DND-41 (cell line): Measurements from ENCODE around the gene FAM13A.

ENCODE experiments used
- ATAC-seq: fragments of 200-7000 bp; cut with Tn5 transposase; 3 replicates; pipeline ENCODE4 v1.9.1; 2021; ENCODE audit warnings: low read depth; ENCODE audit not compliant: insufficient read depth
- DNase-seq: peaks from one replicate; pipeline ENCODE4 v3.0.0-alpha.2; 2020
- H2AFZ ChIP-seq: 2 replicates; pipeline ENCODE4 v1.6.0; 2012; ENCODE audit warnings: low read depth, low read length
- H3K27ac ChIP-seq: 2 replicates; pipeline ENCODE4 v1.5.1; 2012; ENCODE audit warnings: low read length, inconsistent platforms
- H3K27me3 ChIP-seq: fragments of 200-600 bp; sonication (generic); 2 replicates; pipeline ENCODE4 v1.6.0; 2012; ENCODE audit warnings: low read length, mild to moderate bottlenecking, inconsistent platforms; ENCODE audit not compliant: insufficient read depth, poor library complexity
- H3K36me3 ChIP-seq: 2 replicates; pipeline ENCODE4 v1.5.1; 2012; ENCODE audit warnings: low read length, inconsistent platforms; ENCODE audit not compliant: insufficient read depth
- H3K4me1 ChIP-seq: 2 replicates; pipeline ENCODE4 v1.5.1; 2012; ENCODE audit warnings: mild to moderate bottlenecking, low read length; ENCODE audit not compliant: insufficient read depth
- H3K4me2 ChIP-seq: 2 replicates; pipeline ENCODE4 v1.6.0; 2012; ENCODE audit warnings: mild to moderate bottlenecking, moderate library complexity, low read length, inconsistent platforms; ENCODE audit not compliant: insufficient read depth
- H3K4me3 ChIP-seq, 2 experiments: fragments of 200-600 bp in 1 of 2; shearing (Covaris generic) in 1 of 2; 2 replicates each; pipeline ENCODE4 v1.5.1; 2012 to 2016; ENCODE audit warnings: inconsistent platforms in 2 of 2, low read length in 2 of 2, mild to moderate bottlenecking in 2 of 2, low read depth in 1 of 2, moderate library complexity in 1 of 2
- H3K79me2 ChIP-seq: 2 replicates; pipeline ENCODE4 v1.6.0; 2012; ENCODE audit warnings: low read length, inconsistent platforms; ENCODE audit not compliant: insufficient read depth
- H3K9ac ChIP-seq: 2 replicates; pipeline ENCODE4 v1.6.0; 2012; ENCODE audit warnings: low read depth, mild to moderate bottlenecking, inconsistent platforms, low read length, moderate library complexity
- H3K9me3 ChIP-seq: 2 replicates; pipeline ENCODE4 v1.5.1; 2012; ENCODE audit warnings: low read length, moderate library complexity, mild to moderate bottlenecking, inconsistent platforms; ENCODE audit not compliant: insufficient read depth, severe bottlenecking
- H4K20me1 ChIP-seq: 2 replicates; pipeline ENCODE4 v1.6.0; 2012; ENCODE audit warnings: low read length; ENCODE audit not compliant: insufficient read depth
- EZH2 ChIP-seq: IDR thresholded peaks from 3 replicates; pipeline ENCODE4 v1.6.1; 2012; ENCODE audit warnings: borderline replicate concordance, low read depth, mild to moderate bottlenecking, moderate library complexity, low read length, inconsistent platforms; ENCODE audit not compliant: severe bottlenecking
- TF ChIP-seq, protein P1 (sequence below): IDR thresholded peaks from 2 replicates; pipeline ENCODE4 v1.5.1; 2012; ENCODE audit warnings: borderline replicate concordance, low read length, moderate library complexity, mild to moderate bottlenecking; ENCODE audit not compliant: poor library complexity, severe bottlenecking; ENCODE audit errors: extremely low read depth

The FAM13A gene

DNA sequence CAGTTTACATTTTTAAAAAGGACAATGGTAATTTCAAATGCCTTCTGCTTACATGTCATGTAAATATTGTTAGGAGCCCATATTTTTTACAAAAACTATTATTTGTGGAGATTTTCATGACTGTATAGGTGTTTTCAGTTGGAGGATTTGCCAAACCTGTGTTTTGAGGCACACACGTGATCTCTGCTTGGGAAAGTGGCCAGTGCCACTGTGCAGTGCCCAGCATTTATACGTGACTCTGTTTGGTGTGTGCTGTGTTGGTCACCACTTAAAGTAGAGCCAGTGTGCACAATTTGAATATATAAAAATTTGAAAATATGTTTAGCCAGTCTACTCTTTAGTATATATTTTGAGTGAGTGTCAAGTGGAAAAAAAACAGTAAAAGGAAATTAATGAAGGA lies 332.6 kb downstream of the FAM13A start:
- no peaks in the 10 kb centered on the region for H3K27me3 ChIP-seq
- H3K4me2 ChIP-seq: no peak overlapping the region
- no peak overlapping the region for H3K9ac ChIP-seq
- H3K36me3 ChIP-seq: peaks cover 29% of the 10 kb centered on the region
- TF ChIP-seq EZH2: no peak
- TF ChIP-seq, protein P1, sequence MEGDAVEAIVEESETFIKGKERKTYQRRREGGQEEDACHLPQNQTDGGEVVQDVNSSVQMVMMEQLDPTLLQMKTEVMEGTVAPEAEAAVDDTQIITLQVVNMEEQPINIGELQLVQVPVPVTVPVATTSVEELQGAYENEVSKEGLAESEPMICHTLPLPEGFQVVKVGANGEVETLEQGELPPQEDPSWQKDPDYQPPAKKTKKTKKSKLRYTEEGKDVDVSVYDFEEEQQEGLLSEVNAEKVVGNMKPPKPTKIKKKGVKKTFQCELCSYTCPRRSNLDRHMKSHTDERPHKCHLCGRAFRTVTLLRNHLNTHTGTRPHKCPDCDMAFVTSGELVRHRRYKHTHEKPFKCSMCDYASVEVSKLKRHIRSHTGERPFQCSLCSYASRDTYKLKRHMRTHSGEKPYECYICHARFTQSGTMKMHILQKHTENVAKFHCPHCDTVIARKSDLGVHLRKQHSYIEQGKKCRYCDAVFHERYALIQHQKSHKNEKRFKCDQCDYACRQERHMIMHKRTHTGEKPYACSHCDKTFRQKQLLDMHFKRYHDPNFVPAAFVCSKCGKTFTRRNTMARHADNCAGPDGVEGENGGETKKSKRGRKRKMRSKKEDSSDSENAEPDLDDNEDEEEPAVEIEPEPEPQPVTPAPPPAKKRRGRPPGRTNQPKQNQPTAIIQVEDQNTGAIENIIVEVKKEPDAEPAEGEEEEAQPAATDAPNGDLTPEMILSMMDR: no peak
- no peak overlapping the region for H3K4me3 ChIP-seq
- H3K9me3 ChIP-seq: no peaks in the 10 kb centered on the region
- H4K20me1 ChIP-seq: no peaks in the 10 kb centered on the region
- no peaks in the 10 kb centered on the region for H3K79me2 ChIP-seq
- no peak overlapping the region for H2AFZ ChIP-seq
- H3K27ac ChIP-seq: no peak overlapping the region
- H3K4me1 ChIP-seq: no peaks in the 10 kb centered on the region
- ATAC-seq (no peak), DNase-seq (no peak)

DNA sequence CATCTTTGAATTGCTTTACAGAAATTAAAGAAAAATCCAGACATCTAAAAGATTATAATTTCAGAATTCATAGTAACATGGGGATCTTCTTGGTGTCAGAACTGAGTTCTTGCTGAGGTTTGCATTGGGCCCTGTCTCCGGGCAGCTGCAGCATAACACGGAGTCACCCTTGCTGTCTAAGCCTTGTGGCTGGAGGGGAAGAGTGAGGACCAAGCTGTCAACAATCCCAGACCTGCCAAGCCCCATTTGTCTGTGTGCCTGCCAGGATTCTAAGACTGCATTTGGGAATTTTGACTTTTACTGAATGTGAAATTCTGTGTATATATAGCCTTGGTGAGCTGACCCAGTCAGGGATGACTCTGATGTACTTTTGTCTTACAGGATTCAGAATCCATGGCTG lies 334.2 kb downstream of the FAM13A start:
- Histone ChIP-seq H3K27ac (no peak overlapping the region), H4K20me1 (no peaks in the 10 kb centered on the region), H3K9me3 (peaks cover 1% of the 10 kb centered on the region), H3K79me2 (no peaks in the 10 kb centered on the region), H3K4me1 (no peaks in the 10 kb centered on the region), H3K9ac (no peak overlapping the region), H3K27me3 (no peaks in the 10 kb centered on the region), H3K4me3 (no peak overlapping the region), H3K4me2 (no peak overlapping the region), H3K36me3 (peaks cover 29% of the 10 kb centered on the region), H2AFZ (no peak overlapping the region)
- no peak for DNase-seq
- no peak for TF ChIP-seq EZH2
- TF ChIP-seq, protein P1: no peak
- no peak for ATAC-seq

DNA sequence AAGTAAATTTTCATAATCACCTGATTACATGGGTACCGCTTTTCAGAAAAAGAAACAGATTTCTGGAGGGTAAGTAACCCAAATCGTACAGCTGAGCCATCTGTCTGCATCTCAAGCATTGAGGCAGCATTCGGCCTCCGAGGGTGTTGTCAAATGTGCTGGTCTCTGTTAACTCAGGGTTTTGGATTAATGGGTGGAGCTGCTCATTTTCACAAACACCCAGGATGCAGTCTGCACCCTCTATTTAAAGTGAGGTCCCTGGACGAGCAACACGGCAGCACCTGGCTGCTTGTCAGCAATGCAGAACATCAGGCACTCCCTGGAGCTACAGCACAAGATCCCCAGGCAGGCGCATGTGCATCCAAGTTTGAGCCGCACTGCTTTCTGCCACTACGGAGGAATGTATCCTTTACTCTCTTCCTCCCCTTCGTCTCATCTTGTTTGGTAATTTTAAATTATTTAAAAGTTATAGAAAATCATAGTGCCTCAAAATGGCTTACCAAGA lies 334.7 kb downstream of the FAM13A start:
- Histone ChIP-seq H3K4me3 (no peak overlapping the region), H3K4me2 (no peak overlapping the region), H3K79me2 (no peaks in the 10 kb centered on the region), H3K36me3 (peaks cover 29% of the 10 kb centered on the region), H3K9ac (no peak overlapping the region), H3K27ac (no peak overlapping the region), H3K9me3 (peaks cover 6% of the 10 kb centered on the region), H2AFZ (no peak overlapping the region), H3K27me3 (no peaks in the 10 kb centered on the region), H4K20me1 (no peaks in the 10 kb centered on the region), H3K4me1 (no peaks in the 10 kb centered on the region)
- DNase-seq (no peak), ATAC-seq (no peak)
- TF ChIP-seq EZH2: no peak
- TF ChIP-seq, protein P1: no peak
